ENCODE measurements around the gene LRP6. TPM values are rescaled to one million over a fixed set of nuclear protein-coding genes. Genes with fewer than 3 reads are reported as not detected.

LRP6 gene
- total RNA-seq, 2 donors from 2014 or later: 23.1 to 26.7 TPM

GRCh38 chr12:12068751-12069150, 198.1 kb downstream of the LRP6 start:
- peaks cover 13% of the 10 kb centered on the region for H3K4me1 ChIP-seq
- ATAC-seq (no peak), DNase-seq (no peak)
- intact Hi-C loops (cut with DNase I): no loop called here
- no peak for TF ChIP-seq CTCF (IDR thresholded peaks at IDR 0.05)
- no peaks in the 10 kb centered on the region for H3K36me3 ChIP-seq (replicated peaks in 1 of 2; ENCODE audit: insufficient read depth in 1 of 2, low read depth in 2 of 2)
- no peaks in the 10 kb centered on the region for H3K27me3 ChIP-seq
- H3K4me3 ChIP-seq: no peak overlapping the region
- WGBS, 2 donors: 95 to 96% methylated on average over 6 of the region's 6 CpGs
- no peak overlapping the region for H3K27ac ChIP-seq
- no peaks in the 10 kb centered on the region for H3K9me3 ChIP-seq

Small RNAs within 50 kb of the gene (microRNA-seq; reads per million reads assigned to microRNA genes)
- 0 reads per million in 2 donors for gene MIR1244-4 (ENCODE audit: borderline number of aligned reads in 2 of 2, borderline replicate concordance in 2 of 2)

Small RNAs within 50 kb of the gene (small RNA-seq; reads per million reads assigned to genes)
- gene RNU6-318P (not detected), gene RNU6-545P (not detected)

Other genes with a start within 250 kb of the LRP6 start
- 10 to 100 TPM in 1 of 2 donors, 1 to 10 TPM in 1; 6.3 to 14.5 TPM for gene BCL2L14, start 196.1 kb downstream of the LRP6 start, total RNA-seq
- 10 to 100 TPM in 1 of 2 donors, 1 to 10 TPM in 1; 8.9 to 12.2 TPM for gene MANSC1, start 83.2 kb upstream of the LRP6 start, total RNA-seq
- 10 to 100 TPM in 1 of 2 donors, 1 to 10 TPM in 1; 5.6 to 18.4 TPM for gene BORCS5, start 90.0 kb upstream of the LRP6 start, total RNA-seq